OCI-LY7 (cell line): Measurements from ENCODE around the gene PHTF1.

Experiments
- EZH2phosphoT487 ChIP-seq: fragments of 200-600 bp; sonication (generic); IDR thresholded peaks from 2 replicates; pipeline ENCODE4 v1.6.1; 2018; ENCODE audit warnings: low read depth, borderline replicate concordance, mild to moderate bottlenecking, mixed run types, antibody characterized with exemption, low read length, moderate library complexity, mixed read lengths
- TF ChIP-seq, protein P1 (sequence below): fragments of 200-600 bp; sonication (generic); conservative IDR thresholded peaks from 2 replicates; pipeline ENCODE4 v1.5.1; 2014; ENCODE audit warnings: mild to moderate bottlenecking, antibody characterized with exemption, low read length, moderate library complexity, mixed read lengths

DNA sequence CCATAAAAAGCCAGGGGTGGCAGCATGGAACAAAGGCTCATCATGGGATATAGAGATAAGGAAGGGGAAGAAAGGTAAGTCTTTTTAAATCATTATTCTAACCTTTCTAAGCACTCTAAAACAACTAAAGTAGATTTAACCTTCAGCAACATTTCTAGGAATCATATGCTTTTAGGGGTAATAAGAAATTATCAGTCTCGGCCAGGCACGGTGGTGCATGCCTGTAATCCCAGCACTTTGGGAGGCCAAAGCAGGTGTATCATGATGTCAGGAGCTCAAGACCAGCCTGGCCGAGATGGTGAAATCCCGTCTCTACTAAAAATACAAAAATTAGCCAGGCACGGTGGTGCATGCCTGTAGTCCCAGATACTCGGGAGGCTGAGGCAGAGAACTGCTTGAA is 20.3 kb upstream of the PHTF1 start:
- TF ChIP-seq, protein P1, sequence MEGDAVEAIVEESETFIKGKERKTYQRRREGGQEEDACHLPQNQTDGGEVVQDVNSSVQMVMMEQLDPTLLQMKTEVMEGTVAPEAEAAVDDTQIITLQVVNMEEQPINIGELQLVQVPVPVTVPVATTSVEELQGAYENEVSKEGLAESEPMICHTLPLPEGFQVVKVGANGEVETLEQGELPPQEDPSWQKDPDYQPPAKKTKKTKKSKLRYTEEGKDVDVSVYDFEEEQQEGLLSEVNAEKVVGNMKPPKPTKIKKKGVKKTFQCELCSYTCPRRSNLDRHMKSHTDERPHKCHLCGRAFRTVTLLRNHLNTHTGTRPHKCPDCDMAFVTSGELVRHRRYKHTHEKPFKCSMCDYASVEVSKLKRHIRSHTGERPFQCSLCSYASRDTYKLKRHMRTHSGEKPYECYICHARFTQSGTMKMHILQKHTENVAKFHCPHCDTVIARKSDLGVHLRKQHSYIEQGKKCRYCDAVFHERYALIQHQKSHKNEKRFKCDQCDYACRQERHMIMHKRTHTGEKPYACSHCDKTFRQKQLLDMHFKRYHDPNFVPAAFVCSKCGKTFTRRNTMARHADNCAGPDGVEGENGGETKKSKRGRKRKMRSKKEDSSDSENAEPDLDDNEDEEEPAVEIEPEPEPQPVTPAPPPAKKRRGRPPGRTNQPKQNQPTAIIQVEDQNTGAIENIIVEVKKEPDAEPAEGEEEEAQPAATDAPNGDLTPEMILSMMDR: no peak
- no peak for TF ChIP-seq EZH2phosphoT487
